ENCODE data around the gene KNCN.

KNCN gene

DNA sequence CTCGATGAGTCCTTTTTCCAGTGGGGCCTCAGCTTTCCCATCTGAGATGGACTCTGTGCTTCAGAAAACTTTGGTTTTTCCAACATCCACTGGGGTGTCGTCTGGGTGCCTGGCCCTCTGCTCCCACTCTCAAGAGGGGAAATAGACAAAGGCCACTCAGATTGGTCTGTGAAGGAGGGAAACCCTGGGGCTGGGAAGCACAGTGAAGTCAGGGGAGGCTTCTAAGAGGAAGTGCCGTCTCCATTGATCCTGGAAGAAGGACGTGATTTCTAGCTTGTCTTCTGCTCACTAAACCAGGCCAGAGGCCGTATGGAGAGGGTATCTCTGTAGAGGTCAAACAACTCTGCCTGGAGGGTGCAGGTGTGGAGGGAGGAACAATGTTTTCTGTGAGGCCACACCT is 5.2 kb downstream of the KNCN start:
- no peak overlapping the region for H3K4me3 ChIP-seq (ENCODE audit: low read depth, low read length)
- TF ChIP-seq, protein P1, sequence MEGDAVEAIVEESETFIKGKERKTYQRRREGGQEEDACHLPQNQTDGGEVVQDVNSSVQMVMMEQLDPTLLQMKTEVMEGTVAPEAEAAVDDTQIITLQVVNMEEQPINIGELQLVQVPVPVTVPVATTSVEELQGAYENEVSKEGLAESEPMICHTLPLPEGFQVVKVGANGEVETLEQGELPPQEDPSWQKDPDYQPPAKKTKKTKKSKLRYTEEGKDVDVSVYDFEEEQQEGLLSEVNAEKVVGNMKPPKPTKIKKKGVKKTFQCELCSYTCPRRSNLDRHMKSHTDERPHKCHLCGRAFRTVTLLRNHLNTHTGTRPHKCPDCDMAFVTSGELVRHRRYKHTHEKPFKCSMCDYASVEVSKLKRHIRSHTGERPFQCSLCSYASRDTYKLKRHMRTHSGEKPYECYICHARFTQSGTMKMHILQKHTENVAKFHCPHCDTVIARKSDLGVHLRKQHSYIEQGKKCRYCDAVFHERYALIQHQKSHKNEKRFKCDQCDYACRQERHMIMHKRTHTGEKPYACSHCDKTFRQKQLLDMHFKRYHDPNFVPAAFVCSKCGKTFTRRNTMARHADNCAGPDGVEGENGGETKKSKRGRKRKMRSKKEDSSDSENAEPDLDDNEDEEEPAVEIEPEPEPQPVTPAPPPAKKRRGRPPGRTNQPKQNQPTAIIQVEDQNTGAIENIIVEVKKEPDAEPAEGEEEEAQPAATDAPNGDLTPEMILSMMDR (conservative IDR thresholded peaks at IDR 0.05; ENCODE audit: low read depth, low read length), result no peak
- DNase-seq (ENCODE audit: low read depth), result no peak

DNA sequence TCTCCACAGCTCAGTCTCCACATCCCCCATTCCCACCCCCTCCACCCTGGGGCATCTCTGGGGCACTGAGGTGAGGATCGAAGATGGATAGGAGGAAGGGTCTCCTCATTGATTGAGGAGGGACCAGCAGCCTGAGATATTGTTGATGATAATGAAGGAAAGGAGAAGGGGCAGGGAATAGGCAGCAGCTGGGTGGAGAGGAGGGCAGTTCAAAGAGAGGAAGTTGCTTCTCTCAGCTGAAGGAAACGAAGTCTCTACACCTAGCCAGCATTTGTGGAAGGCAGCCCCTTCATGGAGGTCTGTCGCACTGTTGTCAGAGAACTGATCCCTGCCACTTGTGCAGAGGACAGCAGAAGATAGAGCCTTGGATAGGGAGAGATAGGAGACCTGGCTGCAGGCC is 5.7 kb downstream of the KNCN start:
- TF ChIP-seq, protein P1 (conservative IDR thresholded peaks at IDR 0.05; ENCODE audit: low read depth, low read length), result no peak
- H3K4me3 ChIP-seq (ENCODE audit: low read depth, low read length), result no peak overlapping the region
- DNase-seq (ENCODE audit: low read depth), result no peak

DNA sequence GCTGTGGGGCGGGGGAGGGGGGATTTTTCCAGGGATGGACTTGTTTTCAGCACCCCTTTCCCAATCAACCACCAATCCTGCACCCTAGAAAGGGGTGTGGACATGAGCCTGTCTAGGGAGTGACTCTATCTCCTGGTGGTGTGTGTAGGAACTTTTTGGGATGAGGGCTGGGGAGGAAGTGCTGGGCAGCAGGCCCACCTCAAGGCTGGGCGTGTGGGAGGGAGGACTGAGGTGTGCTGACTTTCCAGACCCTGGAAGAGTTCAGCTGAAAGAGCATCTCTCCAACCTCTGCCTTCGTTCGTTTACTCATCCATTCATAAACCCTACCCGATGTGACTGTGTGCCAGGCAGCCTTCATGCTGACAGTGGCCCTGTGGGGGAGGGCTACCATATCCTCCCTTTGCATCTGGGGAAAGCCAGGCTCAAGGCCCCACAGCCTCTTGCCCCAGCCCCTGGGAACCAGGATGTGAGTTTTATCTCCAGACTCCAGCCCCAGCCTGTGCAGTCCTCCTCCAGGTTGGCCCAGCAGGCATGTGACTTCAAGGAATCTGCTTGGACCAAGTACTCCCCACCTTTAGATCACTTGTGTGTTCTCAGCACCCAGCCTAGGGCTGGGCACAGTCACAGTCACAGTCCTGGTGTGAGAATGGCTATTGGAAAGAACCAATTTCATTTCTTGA is 6.7 kb downstream of the KNCN start:
- no peak overlapping the region for H3K4me3 ChIP-seq (ENCODE audit: low read depth, low read length)
- DNase-seq (ENCODE audit: low read depth), result no peak
- TF ChIP-seq, protein P1 (conservative IDR thresholded peaks at IDR 0.05; ENCODE audit: low read depth, low read length), result peak; percentile 6

DNA sequence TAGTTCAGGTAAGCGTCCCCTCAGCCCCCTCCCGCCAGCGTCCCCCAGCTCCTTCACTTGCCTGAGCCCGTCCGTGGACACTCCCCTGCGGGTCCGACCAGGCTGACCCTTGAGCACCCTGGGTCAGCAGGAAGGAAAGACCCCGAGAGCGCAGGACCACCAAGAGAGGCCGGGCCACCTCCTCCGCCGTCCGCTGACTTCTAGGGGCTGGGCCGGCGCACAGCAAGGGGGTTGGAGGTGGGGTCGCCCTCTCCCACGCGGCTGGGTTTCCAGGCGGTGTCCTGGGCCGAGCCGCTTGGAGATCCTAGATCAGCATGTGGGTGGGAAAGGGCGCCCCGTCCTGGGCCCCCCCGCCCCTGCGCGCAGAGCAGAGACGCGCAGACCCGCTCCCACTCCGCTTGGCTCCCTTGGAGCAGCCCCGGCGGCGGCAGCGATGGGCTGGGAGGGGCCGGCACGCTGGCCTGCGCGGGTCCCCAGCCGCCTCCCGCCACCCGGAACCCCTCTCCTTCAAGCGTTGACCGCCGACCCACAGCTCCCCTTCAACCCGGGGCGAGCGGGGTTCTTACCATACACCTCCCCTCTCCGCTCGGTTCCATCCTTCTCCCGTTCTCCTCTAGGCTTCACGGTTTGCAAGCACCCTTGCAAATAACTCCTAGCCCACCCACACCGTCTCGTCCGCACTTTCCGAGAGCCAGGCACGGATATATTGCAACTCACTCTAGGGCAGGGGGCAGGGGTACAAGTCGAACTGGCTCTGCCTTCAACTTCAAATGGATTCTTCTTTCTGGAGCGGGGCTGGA is 7.5 kb downstream of the KNCN start:
- no peak for DNase-seq (ENCODE audit: low read depth)
- H3K4me3 ChIP-seq (ENCODE audit: low read depth, low read length), result no peak overlapping the region
- TF ChIP-seq, protein P1 (conservative IDR thresholded peaks at IDR 0.05; ENCODE audit: low read depth, low read length), result no peak

DNA sequence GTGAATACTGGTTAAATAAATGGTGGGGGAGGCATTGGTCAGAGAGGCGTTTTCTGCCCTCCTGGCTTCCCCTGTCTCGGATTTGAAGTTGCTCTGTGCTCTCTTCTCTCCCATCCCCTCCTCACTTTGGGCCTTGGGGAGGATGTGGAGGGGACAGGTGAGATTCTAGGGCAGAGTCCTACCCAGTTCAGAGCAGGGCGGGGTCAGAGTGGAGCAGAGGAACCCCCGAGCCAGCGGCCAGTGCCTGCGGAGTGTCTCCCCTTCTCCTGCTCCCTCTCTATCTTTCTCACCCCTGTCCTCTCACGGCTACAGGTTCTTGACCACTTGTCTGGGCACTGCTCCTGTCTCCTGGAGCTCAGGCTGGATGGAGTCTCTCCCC is 8.1 kb downstream of the KNCN start:
- TF ChIP-seq, protein P1 (conservative IDR thresholded peaks at IDR 0.05; ENCODE audit: low read depth, low read length), result no peak
- DNase-seq (ENCODE audit: low read depth), result no peak
- no peak overlapping the region for H3K4me3 ChIP-seq (ENCODE audit: low read depth, low read length)

DNA sequence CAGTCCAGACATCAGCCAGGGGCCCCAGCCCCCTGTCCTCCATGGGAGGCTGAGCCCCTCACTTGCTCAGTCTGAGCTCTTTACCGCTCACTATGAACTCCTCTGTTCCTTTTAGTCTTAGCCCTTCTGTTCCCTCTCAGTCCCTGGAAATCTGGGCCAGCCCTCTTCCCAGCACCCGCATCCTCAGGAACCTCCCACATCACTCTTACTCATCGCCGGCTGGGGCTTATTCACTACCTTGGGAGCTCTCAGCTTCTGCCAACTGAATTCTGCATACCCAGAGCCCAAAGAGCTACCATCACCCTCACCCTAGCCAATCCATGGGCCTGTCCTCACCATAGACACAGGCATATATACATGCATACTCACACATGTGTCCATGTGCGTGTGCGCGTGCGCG is 11.5 kb downstream of the KNCN start:
- H3K4me3 ChIP-seq (ENCODE audit: low read depth, low read length), result no peak overlapping the region
- TF ChIP-seq, protein P1 (conservative IDR thresholded peaks at IDR 0.05; ENCODE audit: low read depth, low read length), result no peak
- DNase-seq (ENCODE audit: low read depth), result peak; percentile 58
